EL (cell line): ENCODE measurements around the gene ANKRD13B.
A peak's percentile ranks its signal among the peaks of the same experiment; 100 is the strongest.

ENCODE experiments used
- DNase-seq: peaks from one replicate; pipeline ENCODE4 v3.0.0-alpha.2; 2016

Gene ANKRD13B

GRCh38 chr17:29569245-29569950 lies 23.5 kb upstream of the ANKRD13B start:
- DNase-seq = peak; percentile 60

- no peak for DNase-seq
These were observed 22.4 kb upstream of the ANKRD13B start for GRCh38 chr17:29570521-29570920.

- no peak for DNase-seq
These were observed 21.4 kb upstream of the ANKRD13B start for GRCh38 chr17:29571486-29571882.

GRCh38 chr17:29571883-29572681 lies 20.9 kb upstream of the ANKRD13B start:
- no peak for DNase-seq

- peak; percentile 42 for DNase-seq
These were observed 20.0 kb upstream of the ANKRD13B start for GRCh38 chr17:29572691-29573557.

- DNase-seq = no peak
These were observed 19.4 kb upstream of the ANKRD13B start for GRCh38 chr17:29573558-29573869.

- no peak for DNase-seq
These were observed 18.8 kb upstream of the ANKRD13B start for GRCh38 chr17:29573871-29574731.

- DNase-seq = no peak
These were observed 18.0 kb upstream of the ANKRD13B start for GRCh38 chr17:29574732-29575510.

- no peak for DNase-seq
These were observed 17.3 kb upstream of the ANKRD13B start for GRCh38 chr17:29575511-29576213.

- no peak for DNase-seq
These were observed 16.5 kb upstream of the ANKRD13B start for GRCh38 chr17:29576214-29577000.

- DNase-seq = no peak
These were observed 15.9 kb upstream of the ANKRD13B start for GRCh38 chr17:29577001-29577370.

- DNase-seq = no peak
These were observed 15.3 kb upstream of the ANKRD13B start for GRCh38 chr17:29577385-29578211.

GRCh38 chr17:29578626-29579485 lies 14.1 kb upstream of the ANKRD13B start:
- no peak for DNase-seq

- peak; percentile 79 for DNase-seq
These were observed 12.8 kb upstream of the ANKRD13B start for GRCh38 chr17:29579866-29580771.

GRCh38 chr17:29581583-29582253 lies 11.2 kb upstream of the ANKRD13B start:
- DNase-seq = no peak

- no peak for DNase-seq
These were observed 10.6 kb upstream of the ANKRD13B start for GRCh38 chr17:29582254-29582765.
